ENCODE measurements around the gene CHST9. TPM values are rescaled to one million over a fixed set of nuclear protein-coding genes. Genes with fewer than 3 reads are reported as not detected.
"Not testable (repeated sequence)": the region's sequence is repeated elsewhere in the genome, so short reads cannot be mapped to it uniquely, and the experiment has no call there.

Gene CHST9
- total RNA-seq, 2 experiments from 2014 or later = not detected

DNA sequence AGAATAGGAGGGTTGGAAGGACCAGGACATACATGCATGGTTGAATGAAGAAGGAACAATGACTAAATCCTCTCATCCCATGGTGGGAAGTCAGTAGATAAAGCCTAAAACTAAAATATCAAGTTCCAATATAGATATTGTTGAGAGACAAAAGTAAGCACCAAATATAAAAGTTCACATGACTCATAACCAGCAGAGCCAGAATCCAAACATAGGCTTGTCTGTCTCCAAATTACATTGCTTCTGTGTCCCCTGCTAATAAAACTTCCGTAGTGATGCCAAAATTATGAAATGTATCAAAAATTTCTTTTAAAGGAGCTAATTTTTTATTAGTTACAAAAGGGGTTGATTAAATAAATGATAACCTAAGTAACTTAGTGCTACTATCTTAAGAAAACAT is 19.7 kb downstream of the CHST9 start:
- Histone ChIP-seq H3K27ac (ENCODE audit: low read depth in 1 of 2, low read length in 2 of 2) (no peak overlapping the region), H3K4me3 (ENCODE audit: low read length) (no peak overlapping the region), H3K27me3 (ENCODE audit: control insufficient read depth in 1 of 2, insufficient read depth in 2 of 2, low read length in 2 of 2) (no peaks in the 10 kb centered on the region), H3K4me1 (ENCODE audit: insufficient read depth, low read length) (no peaks in the 10 kb centered on the region), H3K36me3 (ENCODE audit: insufficient read depth, low read length) (no peaks in the 10 kb centered on the region), H3K9me3 (ENCODE audit: control insufficient read depth in 1 of 2, insufficient read depth in 1 of 2, low read length in 2 of 2) (peaks cover 0 to 9% of the 10 kb centered on the region in 2 experiments)
- intact Hi-C loops (cut with DNase I, micrococcal nuclease) = no loop called here
- H3K9me3 Mint-ChIP-seq = peaks cover 14% of the 10 kb centered on the region
- no peaks in the 10 kb centered on the region for H3K36me3 Mint-ChIP-seq (ENCODE audit: low read depth)
- no peak overlapping the region for H3K27ac Mint-ChIP-seq
- DNase-seq = no peak
- no peak overlapping the region for H3K4me3 Mint-ChIP-seq
- H3K4me1 Mint-ChIP-seq (ENCODE audit: low read depth) = no peaks in the 10 kb centered on the region
- ChIA-PET CTCF (no interaction called here), POLR2A (no interaction called here)
- no peaks in the 10 kb centered on the region for H3K27me3 Mint-ChIP-seq
- TF ChIP-seq, protein P1, sequence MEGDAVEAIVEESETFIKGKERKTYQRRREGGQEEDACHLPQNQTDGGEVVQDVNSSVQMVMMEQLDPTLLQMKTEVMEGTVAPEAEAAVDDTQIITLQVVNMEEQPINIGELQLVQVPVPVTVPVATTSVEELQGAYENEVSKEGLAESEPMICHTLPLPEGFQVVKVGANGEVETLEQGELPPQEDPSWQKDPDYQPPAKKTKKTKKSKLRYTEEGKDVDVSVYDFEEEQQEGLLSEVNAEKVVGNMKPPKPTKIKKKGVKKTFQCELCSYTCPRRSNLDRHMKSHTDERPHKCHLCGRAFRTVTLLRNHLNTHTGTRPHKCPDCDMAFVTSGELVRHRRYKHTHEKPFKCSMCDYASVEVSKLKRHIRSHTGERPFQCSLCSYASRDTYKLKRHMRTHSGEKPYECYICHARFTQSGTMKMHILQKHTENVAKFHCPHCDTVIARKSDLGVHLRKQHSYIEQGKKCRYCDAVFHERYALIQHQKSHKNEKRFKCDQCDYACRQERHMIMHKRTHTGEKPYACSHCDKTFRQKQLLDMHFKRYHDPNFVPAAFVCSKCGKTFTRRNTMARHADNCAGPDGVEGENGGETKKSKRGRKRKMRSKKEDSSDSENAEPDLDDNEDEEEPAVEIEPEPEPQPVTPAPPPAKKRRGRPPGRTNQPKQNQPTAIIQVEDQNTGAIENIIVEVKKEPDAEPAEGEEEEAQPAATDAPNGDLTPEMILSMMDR (IDR thresholded peaks at IDR 0.05) = no peak
- no peak for ATAC-seq (ENCODE audit: poor library complexity)

DNA sequence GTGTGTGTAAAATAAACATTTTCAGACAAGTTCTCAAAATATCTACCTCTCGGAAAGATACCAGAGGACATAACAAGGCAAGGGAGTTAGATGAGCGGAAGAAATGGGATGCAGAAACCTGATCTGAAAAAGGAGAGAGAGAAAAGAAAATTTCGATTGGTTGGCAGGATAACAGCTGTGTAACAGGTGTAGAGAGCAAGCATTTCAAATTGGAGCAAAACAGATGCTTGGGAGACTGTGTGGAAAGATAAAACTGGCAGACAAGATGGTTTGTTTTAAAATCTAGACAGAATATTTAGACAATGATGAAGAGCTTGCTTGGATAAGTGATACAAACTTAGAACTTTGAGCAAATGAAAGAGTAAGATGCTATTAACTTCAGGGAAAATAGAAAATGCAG is 20.2 kb downstream of the CHST9 start:
- TF ChIP-seq, protein P1 (IDR thresholded peaks at IDR 0.05) = no peak

DNA sequence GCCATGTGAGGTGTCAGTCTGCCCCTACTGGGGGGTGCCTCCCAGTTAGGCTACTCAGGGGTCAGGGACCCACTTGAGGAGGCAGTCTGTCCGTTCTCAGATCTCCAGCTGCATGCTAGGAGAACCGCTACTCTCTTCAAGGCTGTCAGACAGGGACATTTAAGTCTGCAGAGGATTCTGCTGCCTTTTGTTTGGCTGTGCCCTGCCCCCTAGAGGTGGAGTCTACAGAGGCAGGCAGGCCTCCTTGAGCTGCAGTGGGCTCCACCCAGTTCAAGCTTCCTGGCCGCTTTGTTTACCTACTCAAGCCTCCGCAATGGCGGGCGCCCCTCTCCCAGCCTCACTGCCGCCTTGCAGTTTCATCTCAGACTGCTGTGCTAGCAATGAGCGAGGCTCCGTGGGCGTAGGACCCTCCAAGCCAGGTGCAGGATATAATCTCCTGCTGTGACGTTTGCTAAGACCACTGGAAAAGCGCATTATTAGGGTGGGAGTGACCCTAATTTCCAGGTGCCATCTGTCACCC is 21.9 kb downstream of the CHST9 start:
- ATAC-seq (ENCODE audit: poor library complexity); H3K27me3 ChIP-seq (ENCODE audit: control insufficient read depth in 1 of 2, insufficient read depth in 2 of 2, low read length in 2 of 2); H3K4me1 Mint-ChIP-seq (ENCODE audit: low read depth); DNase-seq; H3K36me3 ChIP-seq (ENCODE audit: insufficient read depth, low read length); H3K4me3 ChIP-seq (ENCODE audit: low read length); CTCF ChIA-PET; POLR2A ChIA-PET; H3K4me1 ChIP-seq (ENCODE audit: insufficient read depth, low read length); intact Hi-C loops (cut with DNase I, micrococcal nuclease); H3K27ac ChIP-seq (ENCODE audit: low read depth in 1 of 2, low read length in 2 of 2); H3K9me3 ChIP-seq (ENCODE audit: control insufficient read depth in 1 of 2, insufficient read depth in 1 of 2, low read length in 2 of 2); H3K36me3 Mint-ChIP-seq (ENCODE audit: low read depth); H3K27ac Mint-ChIP-seq; H3K4me3 Mint-ChIP-seq; H3K27me3 Mint-ChIP-seq: not testable (repeated sequence)
- peaks cover 12% of the 10 kb centered on the region for H3K9me3 Mint-ChIP-seq

More for the DNA sequence above, 20.2 kb downstream of the CHST9 start:
- ChIA-PET CTCF (no interaction called here), POLR2A (no interaction called here)
- ATAC-seq (ENCODE audit: poor library complexity) (no peak), DNase-seq (no peak)
- Mint-ChIP-seq H3K9me3 (peaks cover 14% of the 10 kb centered on the region), H3K4me3 (no peak overlapping the region), H3K4me1 (ENCODE audit: low read depth) (no peaks in the 10 kb centered on the region), H3K36me3 (ENCODE audit: low read depth) (no peaks in the 10 kb centered on the region), H3K27me3 (no peaks in the 10 kb centered on the region), H3K27ac (no peak overlapping the region)
- no peaks in the 10 kb centered on the region for H3K27me3 ChIP-seq (ENCODE audit: control insufficient read depth in 1 of 2, insufficient read depth in 2 of 2, low read length in 2 of 2)
- peaks cover 0 to 9% of the 10 kb centered on the region in 2 experiments for H3K9me3 ChIP-seq (ENCODE audit: control insufficient read depth in 1 of 2, insufficient read depth in 1 of 2, low read length in 2 of 2)
- intact Hi-C loops (cut with DNase I, micrococcal nuclease) = no loop called here
- H3K4me1 ChIP-seq (ENCODE audit: insufficient read depth, low read length) = no peaks in the 10 kb centered on the region
- no peak overlapping the region for H3K4me3 ChIP-seq (ENCODE audit: low read length)
- no peak overlapping the region for H3K27ac ChIP-seq (ENCODE audit: low read depth in 1 of 2, low read length in 2 of 2)
- no peaks in the 10 kb centered on the region for H3K36me3 ChIP-seq (ENCODE audit: insufficient read depth, low read length)

DNA sequence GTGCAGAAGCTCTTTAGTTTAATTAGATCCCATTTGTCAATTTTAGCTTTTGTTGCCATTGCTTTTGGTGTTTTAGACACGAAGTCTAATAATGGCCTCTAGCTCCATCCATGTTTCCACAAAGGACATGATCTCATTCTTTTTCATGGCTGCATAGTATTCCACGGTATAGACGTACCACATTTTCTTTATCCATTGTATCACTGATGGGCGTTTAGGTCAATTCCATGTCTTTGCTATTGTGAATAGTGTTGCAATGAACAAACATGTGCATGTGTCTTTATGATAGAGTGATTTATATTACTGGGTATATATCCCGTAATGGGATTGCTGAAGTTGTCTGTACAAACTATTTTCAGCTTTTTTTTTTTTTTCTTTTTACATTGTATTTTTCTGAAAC is 35.9 kb downstream of the CHST9 start:
- H3K27ac ChIP-seq (ENCODE audit: low read depth in 1 of 2, low read length in 2 of 2); H3K27ac Mint-ChIP-seq; POLR2A ChIA-PET; H3K4me1 Mint-ChIP-seq (ENCODE audit: low read depth); H3K27me3 ChIP-seq (ENCODE audit: control insufficient read depth in 1 of 2, insufficient read depth in 2 of 2, low read length in 2 of 2); H3K36me3 ChIP-seq (ENCODE audit: insufficient read depth, low read length); DNase-seq; H3K4me1 ChIP-seq (ENCODE audit: insufficient read depth, low read length); H3K4me3 Mint-ChIP-seq; H3K9me3 Mint-ChIP-seq; intact Hi-C loops (cut with DNase I, micrococcal nuclease); ATAC-seq (ENCODE audit: poor library complexity); H3K4me3 ChIP-seq (ENCODE audit: low read length); H3K27me3 Mint-ChIP-seq; H3K36me3 Mint-ChIP-seq (ENCODE audit: low read depth); CTCF ChIA-PET: not testable (repeated sequence)
- peaks cover 8 to 10% of the 10 kb centered on the region in 2 experiments for H3K9me3 ChIP-seq (ENCODE audit: control insufficient read depth in 1 of 2, insufficient read depth in 1 of 2, low read length in 2 of 2)

Measured in CD4-positive, alpha-beta T cell (primary cell).